ENCODE measurements around the gene KRT6C.
"Not testable (repeated sequence)": the region's sequence is repeated elsewhere in the genome, so short reads cannot be mapped to it uniquely, and the experiment has no call there.

KRT6C gene

DNA sequence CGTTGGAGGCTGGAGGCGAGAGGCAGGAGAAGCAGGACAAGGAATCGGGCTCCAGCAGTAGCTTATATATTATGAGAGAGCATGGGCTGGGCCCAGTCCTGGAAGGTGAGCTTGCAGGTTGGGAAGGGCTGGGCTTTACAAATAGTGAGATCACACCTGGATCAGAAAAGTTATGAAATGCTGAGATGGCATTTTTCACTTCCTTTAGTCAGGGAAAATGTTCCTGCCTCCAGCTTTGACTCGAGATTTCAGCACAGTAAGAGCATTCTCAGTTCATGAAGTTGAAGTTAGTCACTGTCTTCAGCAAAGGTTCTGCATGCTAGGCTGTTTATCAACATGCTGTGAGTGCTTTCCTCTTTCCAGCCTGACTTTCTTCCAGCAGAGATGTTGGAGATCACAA, at the start of gene KRT6C:
Gene KRT6C, minus strand, starts transcription at position 38 of the 400 bp plus-strand sequence. CDS start 68 bp downstream, outside the sequence.
- DNase-seq, result no peak

GRCh38 chr12:52522346-52523011, 48.9 kb upstream of the KRT6C start:
- no peak for DNase-seq

GRCh38 chr12:52521568-52522266, 48.1 kb upstream of the KRT6C start:
- no peak for DNase-seq

DNA sequence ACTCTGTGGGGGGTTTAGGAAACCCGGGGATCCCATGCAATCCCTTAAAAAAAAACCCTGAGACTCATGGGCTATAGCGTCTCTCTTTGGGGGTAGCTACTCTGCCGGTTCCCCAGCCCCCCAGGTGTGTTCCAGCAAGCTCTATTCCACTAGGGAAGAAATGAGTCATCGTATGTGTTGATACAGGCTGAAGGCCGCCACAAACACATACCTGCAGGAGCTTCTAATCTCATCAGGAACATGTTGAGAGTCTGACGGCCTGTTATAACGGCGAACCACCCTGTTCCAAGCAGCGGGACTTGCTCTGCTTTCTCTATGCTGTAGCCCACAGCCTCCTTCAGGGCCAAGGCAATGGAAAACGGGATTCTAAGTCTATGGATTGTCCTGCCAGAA, 47.6 kb upstream of the KRT6C start:
- DNase-seq, result no peak

DNA sequence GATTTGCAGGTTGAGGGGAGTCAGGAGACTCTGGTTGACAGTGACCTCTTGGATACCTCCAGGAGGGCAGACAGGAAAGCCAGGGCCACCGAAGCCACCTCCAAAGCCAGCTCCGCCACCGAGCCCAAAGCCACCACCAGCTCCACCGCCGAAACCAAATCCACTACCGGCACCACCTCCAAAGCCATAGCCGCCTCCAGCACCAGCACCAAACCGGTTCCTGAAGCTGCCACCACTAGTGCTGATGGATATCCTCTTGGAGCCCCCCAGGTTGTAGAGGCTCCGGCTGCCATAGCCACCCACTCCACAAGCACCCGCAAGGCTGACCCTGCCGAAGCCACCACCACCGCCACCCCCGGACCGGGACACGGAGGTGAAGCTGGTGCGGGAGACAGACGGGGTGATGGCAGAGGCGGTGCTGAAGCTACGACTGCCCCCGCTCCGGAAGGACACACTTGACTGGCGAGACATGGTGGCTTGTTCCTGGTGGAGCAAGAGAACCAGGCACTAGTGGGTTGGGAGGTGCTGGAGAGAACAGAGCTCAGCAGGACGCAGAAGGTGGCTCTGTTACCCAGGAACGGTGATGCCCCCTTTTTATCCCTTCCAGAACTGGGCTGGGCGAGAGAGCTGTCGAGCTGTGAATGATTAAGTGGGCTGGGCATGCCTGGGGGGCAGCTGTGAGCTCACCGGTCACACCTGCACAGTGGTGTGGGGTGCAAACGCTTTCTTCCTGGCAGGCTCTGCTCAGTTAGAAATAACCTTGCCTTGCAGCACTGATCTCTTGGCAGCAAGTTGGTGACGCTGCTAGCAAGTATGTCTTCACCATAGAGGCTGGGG, 46.4 kb upstream of the KRT6C start, which contains the start of gene KRT5:
Gene KRT5, minus strand, starts transcription at position 569 of the 837 bp plus-strand sequence. Its CDS starts 98 bp downstream, at position 471.
- DNase-seq, result no peak

GRCh38 chr12:52519387-52519703, 45.7 kb upstream of the KRT6C start:
- DNase-seq, result no peak

DNA sequence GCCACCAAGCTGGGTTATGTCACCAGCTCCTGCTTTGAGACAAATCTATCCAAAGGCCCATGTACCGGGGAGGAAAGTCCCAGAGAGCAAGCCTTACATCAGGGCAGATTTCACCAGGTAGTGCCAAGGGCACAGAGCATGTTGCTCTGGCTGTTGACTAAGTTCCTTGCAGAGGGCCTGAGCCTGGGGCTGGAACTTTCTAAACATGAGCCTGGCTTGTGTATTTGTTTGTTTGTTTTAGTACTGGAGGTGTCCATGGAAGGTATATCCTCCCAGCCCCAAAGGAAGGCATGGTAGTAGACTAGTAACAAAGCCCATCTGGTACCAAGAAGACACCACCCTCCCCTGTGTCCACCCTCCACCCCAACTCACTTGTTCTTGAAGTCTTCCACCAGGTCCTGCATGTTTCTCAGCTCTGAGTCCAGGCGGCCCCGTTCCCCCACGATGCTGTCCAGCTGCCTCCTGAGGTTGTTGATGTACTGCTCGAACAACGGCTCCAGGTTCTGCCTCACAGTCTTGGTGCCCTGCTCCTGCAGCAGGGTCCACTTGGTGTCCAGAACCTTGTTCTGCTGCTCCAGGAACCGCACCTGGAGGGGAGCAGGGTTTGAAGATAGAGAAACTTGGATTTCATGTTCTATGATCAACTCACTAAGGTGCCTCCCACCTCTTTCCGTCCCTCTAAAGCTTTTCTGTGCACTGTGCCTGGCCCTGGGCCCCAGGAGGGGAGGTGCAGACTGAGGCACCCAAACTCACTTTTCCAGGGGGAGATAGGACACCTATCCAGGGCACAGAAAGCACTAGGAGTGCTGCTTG, 45.2 kb upstream of the KRT6C start:
- DNase-seq, result no peak

GRCh38 chr12:52517888-52518287, 44.3 kb upstream of the KRT6C start:
- DNase-seq, result no peak

DNA sequence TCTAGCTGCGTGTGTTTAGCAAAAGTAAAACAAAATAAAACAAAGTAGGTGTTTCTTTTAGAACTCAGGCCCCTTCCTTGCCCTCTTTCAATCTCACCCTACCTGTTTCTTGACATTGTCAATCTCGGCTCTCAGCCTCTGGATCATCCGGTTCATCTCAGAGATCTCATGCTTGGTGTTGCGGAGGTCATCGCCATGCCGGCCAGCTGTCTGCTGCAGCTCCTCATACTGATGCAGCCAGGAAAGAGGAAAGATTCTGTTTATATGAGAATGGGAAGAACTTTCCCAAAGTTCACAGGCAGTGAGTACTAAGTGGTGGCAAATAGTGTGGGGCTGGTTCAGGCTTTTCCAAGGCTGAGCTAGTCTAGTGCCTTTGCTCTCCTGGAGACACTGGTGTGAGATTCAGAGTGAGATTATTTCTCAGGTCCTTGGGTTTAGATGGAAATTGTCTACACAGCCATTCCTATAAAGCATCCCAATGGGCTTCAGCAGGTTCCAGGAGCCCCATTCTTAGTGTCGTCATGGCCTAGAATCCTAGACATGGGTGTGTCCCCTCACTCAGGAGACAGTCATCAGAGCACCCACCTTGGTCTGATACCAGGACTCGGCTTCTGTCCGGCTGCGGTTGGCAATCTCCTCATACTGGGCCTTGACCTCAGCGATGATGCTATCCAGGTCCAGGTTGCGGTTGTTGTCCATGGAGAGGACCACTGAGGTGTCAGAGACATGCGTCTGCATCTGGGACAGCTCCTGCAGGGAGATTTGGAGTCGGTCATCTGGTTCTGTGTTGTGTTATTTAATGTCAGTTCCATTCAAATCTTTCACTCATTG, 43.6 kb upstream of the KRT6C start:
- DNase-seq, result no peak

DNA sequence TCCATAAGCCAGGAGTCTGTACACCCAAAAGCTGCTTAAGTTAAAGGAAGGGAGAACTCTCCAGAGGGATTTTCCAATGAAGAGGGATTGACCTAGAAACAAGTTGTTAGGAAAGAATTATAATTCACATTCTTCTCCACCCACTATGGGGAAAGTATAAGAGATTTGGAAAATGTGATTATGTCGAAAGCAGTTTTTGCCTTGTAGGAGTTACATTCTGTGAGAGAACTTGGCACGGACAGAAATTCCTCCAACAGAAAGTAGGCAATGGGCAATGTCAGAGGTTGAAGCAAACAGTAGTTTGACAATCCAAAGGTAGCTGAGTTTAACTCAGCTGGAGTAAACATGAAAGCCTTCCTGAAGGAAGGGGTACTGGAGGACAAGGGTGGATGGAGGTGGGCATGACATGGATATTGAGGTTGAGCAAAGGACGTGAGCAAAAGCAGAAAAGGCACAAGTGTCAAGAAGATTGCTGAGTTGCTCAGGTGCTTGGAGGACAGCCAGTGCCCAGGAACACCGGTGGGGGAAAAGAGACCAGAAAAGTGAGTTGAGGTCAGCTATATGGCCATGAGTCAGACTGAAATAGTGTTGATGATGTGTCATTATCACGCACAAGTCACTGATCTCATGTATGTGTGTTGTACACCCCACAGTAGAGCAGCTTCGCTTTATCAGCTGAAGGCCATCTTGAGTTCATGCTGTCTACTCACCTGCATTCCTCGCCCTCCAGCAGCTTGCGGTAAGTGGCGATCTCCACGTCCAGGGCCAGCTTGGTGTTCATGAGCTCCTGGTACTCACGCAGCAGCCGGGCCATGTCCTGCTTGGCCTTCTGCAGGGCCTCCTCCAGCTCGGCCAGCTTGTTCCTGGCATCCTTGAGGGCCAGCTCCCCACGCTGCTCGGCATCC, 42.6 kb upstream of the KRT6C start:
- no peak for DNase-seq

- no peak for DNase-seq
Observed at GRCh38 chr12:52515319-52515646, 41.7 kb upstream of the KRT6C start.

DNA sequence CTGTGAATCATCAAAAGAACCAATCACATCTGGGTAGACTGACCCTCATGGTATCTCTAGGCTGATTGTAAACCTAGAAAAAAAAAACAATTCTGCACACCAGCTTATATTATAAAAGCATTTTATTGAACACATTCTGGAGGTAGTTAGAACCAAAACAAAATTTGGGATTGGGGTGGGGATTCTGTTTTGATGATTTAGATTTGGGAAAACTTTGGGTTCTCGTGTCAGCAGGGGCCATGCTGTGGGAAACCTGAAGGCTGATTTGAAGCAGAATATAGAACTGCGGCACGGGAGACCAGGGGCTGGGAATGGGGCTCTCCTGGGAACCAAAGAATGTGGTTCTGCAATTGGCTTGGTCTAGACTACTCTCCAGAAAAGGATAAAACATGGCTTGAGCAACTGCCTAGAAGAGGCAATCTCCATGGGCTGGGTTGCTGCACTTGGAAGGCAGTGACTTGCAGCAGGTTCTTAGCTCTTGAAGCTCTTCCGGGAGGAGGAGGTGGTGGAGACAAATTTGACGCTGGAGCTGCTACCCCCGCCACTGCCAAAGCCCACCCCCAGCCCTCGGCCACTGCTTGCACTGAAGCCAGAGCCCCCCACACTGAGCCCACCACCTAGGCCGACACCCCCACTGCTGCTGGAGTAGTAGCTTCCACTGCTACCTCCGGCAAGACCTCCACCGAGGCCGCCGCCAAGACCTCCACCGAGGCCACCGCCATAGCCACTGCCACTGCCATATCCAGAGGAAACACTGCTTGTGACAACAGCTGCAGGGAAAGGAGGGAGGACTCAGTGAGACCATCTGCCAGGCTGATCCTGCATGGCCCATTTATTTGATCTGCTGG, 41.1 kb upstream of the KRT6C start:
- DNase-seq, result no peak

DNA sequence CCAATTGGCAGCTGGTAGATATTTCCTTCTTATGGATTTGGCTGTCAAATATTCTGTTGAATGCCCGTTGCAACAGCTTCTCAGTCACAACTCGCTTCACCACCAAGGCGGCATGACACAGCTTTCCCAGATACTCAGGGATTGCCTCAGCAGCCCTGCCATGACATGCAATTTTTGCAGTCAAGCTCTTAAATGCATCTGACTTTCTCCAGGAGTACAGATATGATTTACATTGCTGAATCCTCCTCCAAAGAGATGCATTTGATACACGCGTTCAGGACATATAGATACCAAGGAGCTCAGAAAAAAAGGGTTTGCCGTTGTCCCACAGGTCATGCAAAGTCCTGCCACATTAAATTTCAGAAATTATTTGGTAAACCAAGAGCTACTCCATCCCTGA, 40.1 kb upstream of the KRT6C start:
- no peak for DNase-seq

DNA sequence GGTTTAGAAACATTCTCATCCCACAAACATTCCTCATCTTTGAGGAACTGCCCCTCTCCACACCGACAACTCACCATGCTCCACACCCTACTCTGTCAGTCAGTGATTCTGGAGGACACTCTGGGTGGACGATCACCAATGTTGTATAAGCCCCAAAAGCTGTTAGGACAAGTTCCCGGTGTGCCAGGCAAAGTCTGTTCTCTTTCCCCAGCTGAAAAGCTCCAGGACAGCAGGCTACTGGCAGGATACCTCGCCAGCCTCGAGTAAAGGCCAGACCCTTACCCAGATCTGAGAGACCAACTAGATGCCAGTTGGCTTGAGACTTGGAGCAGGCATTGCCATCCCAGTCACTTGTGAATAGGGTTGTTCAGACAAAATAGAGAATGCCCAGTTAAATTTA, 34.6 kb upstream of the KRT6C start:
- no peak for DNase-seq

DNA sequence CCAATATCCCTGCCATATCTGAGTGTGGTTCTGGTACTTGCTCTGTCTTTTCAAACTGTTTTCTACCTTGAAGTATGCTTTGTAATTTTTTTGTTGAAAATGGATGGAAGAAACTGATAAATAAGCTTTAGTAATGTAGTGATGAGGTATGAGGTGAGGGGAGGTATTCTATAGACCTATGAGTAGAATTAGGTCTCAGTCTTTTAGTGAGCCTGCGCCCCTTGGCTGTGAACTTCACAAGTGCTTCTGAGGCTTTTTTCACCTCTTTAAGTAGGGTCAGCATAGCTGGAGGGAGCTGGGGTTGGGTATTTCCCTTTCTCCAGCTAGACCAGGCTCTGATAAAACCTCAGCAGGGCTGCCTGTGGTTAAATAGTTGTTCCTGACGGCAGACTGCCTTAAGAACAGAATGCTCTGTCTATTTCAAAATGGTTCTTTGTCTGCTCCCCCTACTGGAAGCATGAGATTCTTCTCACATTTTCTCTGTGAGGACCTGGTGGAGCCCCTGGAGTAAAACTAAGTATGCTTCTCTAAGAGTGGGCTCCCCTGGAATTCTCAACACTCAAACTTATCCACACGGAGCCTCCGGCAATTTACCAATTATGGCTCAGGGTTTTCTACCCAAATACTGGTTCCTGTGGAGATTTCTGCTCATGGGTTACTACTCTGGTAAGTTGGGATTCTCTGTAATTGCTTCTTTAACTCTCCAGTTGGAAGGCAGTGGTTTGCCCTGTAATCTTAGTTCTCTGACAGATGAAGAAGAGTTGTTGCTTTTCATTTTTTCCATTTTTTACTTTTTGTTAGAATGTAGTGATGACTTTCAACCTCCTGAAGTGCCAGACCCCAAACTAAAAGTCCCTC, 33.5 kb upstream of the KRT6C start:
- DNase-seq, result no peak

- no peak for DNase-seq
Observed at GRCh38 chr12:52502877-52503276, 29.3 kb upstream of the KRT6C start.

GRCh38 chr12:52501490-52501889, 27.9 kb upstream of the KRT6C start:
- no peak for DNase-seq

DNA sequence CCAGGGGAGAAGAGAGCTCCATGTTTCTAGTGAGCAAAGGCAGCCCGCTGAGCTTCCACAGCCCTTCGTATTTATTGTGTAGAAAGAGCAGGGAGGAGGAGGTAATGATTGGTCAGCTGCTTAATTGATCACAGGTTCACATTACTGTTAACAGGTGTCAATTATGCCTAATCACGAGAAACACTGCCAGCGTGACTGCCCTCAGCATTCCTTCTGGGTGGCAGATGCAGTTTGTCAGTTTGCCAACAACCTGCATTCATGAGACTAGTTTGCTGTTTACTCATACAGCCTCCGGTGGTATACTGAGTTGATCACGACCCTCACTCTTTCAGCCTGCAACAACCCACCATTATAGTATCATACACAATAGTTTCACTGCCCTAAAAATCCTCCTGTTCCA, 27.0 kb upstream of the KRT6C start:
- DNase-seq, result not testable (repeated sequence)
